Mucosa of rectum (tissue), 2 donors: ENCODE measurements around the gene CAMTA1.
"Not testable (repeated sequence)": the region's sequence is repeated elsewhere in the genome, so short reads cannot be mapped to it uniquely, and the experiment has no call there.

ENCODE experiments used
- H3K27ac ChIP-seq, 2 donors: one replicate each; pipeline ENCODE4 v1.7.0; 2013; ENCODE audit warnings: inconsistent platforms in 2 of 2, low read depth in 2 of 2, low read length in 2 of 2
- H3K27me3 ChIP-seq, 2 donors: one replicate each; pipeline ENCODE4 v1.7.0; 2013; ENCODE audit warnings: low read length in 2 of 2; ENCODE audit not compliant: control insufficient read depth in 2 of 2, insufficient read depth in 2 of 2
- H3K36me3 ChIP-seq, 2 donors: one replicate each; pipeline ENCODE4 v1.7.0; 2013; ENCODE audit warnings: low read length in 2 of 2; ENCODE audit not compliant: control insufficient read depth in 2 of 2, insufficient read depth in 2 of 2
- H3K4me1 ChIP-seq, 2 donors: one replicate each; pipeline ENCODE4 v1.7.0; 2013; ENCODE audit warnings: low read length in 2 of 2, mild to moderate bottlenecking in 1 of 2; ENCODE audit not compliant: control insufficient read depth in 2 of 2, insufficient read depth in 2 of 2
- H3K4me3 ChIP-seq, 2 donors: one replicate each; pipeline ENCODE4 v1.7.0; 2013; ENCODE audit warnings: low read length in 2 of 2
- H3K9ac ChIP-seq, 2 donors: one replicate each; pipeline ENCODE4 v1.7.0; 2013; ENCODE audit warnings: low read length in 2 of 2, low read depth in 1 of 2, mild to moderate bottlenecking in 1 of 2
- H3K9me3 ChIP-seq, 2 donors: one replicate each; pipeline ENCODE4 v1.7.0; 2013; ENCODE audit warnings: low read length in 2 of 2; ENCODE audit not compliant: control insufficient read depth in 2 of 2
- donor health status: healthy.
- donor health status: Normal muscosa, but diverticular disease.

The CAMTA1 gene, protein sequence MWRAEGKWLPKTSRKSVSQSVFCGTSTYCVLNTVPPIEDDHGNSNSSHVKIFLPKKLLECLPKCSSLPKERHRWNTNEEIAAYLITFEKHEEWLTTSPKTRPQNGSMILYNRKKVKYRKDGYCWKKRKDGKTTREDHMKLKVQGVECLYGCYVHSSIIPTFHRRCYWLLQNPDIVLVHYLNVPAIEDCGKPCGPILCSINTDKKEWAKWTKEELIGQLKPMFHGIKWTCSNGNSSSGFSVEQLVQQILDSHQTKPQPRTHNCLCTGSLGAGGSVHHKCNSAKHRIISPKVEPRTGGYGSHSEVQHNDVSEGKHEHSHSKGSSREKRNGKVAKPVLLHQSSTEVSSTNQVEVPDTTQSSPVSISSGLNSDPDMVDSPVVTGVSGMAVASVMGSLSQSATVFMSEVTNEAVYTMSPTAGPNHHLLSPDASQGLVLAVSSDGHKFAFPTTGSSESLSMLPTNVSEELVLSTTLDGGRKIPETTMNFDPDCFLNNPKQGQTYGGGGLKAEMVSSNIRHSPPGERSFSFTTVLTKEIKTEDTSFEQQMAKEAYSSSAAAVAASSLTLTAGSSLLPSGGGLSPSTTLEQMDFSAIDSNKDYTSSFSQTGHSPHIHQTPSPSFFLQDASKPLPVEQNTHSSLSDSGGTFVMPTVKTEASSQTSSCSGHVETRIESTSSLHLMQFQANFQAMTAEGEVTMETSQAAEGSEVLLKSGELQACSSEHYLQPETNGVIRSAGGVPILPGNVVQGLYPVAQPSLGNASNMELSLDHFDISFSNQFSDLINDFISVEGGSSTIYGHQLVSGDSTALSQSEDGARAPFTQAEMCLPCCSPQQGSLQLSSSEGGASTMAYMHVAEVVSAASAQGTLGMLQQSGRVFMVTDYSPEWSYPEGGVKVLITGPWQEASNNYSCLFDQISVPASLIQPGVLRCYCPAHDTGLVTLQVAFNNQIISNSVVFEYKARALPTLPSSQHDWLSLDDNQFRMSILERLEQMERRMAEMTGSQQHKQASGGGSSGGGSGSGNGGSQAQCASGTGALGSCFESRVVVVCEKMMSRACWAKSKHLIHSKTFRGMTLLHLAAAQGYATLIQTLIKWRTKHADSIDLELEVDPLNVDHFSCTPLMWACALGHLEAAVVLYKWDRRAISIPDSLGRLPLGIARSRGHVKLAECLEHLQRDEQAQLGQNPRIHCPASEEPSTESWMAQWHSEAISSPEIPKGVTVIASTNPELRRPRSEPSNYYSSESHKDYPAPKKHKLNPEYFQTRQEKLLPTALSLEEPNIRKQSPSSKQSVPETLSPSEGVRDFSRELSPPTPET (N-terminal part only)

GRCh38 chr1:6785318-6785727, at the start of gene CAMTA1:
Gene CAMTA1, plus strand, starts transcription at chr1:6785454. Its CDS starts 77 bp downstream, at chr1:6785531.
- Histone ChIP-seq H3K36me3 (no peaks in the 10 kb centered on the region), H3K4me3 (peak within 1 kb of the TSS; percentile 75 to 85), H3K27me3 (no peaks in the 10 kb centered on the region), H3K27ac (peak within 1 kb of the TSS; percentile 98), H3K9me3 (no peaks in the 10 kb centered on the region), H3K4me1 (peaks cover 8 to 16% of the 10 kb centered on the region in 2 donors), H3K9ac (peak within 1 kb of the TSS; percentile 87 to 98)

GRCh38 chr1:6738987-6739676, 46.1 kb upstream of the CAMTA1 start:
- no peaks in the 10 kb centered on the region for H3K9me3 ChIP-seq
- no peak overlapping the region for H3K27ac ChIP-seq
- no peak overlapping the region for H3K9ac ChIP-seq
- no peaks in the 10 kb centered on the region for H3K36me3 ChIP-seq
- no peak overlapping the region for H3K4me3 ChIP-seq
- H3K4me1 ChIP-seq, result peaks cover 5 to 6% of the 10 kb centered on the region in 2 donors
- no peaks in the 10 kb centered on the region for H3K27me3 ChIP-seq

DNA sequence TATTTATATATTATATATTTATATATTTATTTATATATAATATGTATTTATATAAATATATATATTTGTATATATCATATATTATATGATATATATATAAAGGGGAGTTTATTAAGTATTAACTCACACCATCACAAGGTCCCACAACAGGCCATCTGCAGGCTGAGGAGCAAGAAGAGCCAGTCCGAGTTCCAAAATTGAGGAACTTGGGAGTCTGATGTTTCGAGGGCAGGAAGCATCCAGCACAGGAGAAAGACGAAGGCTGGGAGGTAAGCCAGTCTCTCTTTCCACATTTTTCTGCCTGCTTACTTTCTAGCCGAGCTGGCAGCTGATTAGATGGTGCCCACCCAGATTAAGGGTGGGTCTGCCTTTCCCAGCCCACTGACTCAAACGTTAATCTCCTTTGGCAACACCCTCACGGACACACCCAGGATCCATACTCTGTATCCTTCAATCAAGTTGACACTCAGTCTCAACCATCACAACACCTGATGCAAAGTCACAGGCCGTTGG, 42.5 kb upstream of the CAMTA1 start:
- not testable (repeated sequence) for H3K36me3 ChIP-seq, H3K4me1 ChIP-seq, H3K27me3 ChIP-seq, H3K9ac ChIP-seq, H3K9me3 ChIP-seq, H3K4me3 ChIP-seq, H3K27ac ChIP-seq

- Histone ChIP-seq H3K27ac (peak overlapping the region; percentile 58 to 68), H3K4me3 (no peak overlapping the region), H3K27me3 (no peaks in the 10 kb centered on the region), H3K9me3 (no peaks in the 10 kb centered on the region), H3K36me3 (no peaks in the 10 kb centered on the region), H3K9ac (peak overlapping the region in 1 of 2 donors; percentile 47), H3K4me1 (peaks cover 5 to 6% of the 10 kb centered on the region in 2 donors)
Observed at GRCh38 chr1:6743189-6744101, 41.8 kb upstream of the CAMTA1 start.

- Histone ChIP-seq H3K9me3 (no peaks in the 10 kb centered on the region), H3K4me1 (peaks cover 5 to 6% of the 10 kb centered on the region in 2 donors), H3K27me3 (no peaks in the 10 kb centered on the region), H3K36me3 (no peaks in the 10 kb centered on the region), H3K9ac (no peak overlapping the region), H3K27ac (no peak overlapping the region), H3K4me3 (no peak overlapping the region)
Observed at GRCh38 chr1:6745073-6745472, 40.2 kb upstream of the CAMTA1 start.

- Histone ChIP-seq H3K27ac (no peak overlapping the region), H3K36me3 (no peaks in the 10 kb centered on the region), H3K9ac (no peak overlapping the region), H3K9me3 (no peaks in the 10 kb centered on the region), H3K4me1 (peaks cover 5 to 6% of the 10 kb centered on the region in 2 donors), H3K4me3 (no peak overlapping the region), H3K27me3 (no peaks in the 10 kb centered on the region)
Observed at GRCh38 chr1:6747674-6748073, 37.6 kb upstream of the CAMTA1 start.

DNA sequence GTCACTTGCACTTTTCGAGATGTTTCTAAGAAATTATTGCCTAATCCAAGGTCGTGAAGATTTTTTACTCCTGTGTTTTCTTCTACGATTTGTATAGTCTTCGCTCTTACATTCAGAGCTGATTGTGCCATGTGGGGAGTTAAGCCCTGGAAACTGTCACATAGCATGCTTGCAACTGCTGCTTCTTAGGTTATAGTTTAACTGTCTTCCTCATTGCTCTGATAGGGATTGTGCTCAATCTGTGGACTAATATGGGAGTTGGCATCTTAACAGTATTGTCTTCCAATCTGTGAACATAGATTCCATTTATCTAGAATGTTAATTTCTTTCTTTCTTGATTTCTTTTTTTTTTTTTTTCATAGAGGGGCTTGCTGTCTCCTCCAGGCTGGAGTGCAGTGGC, 34.8 kb upstream of the CAMTA1 start:
- no peaks in the 10 kb centered on the region for H3K9me3 ChIP-seq
- H3K9ac ChIP-seq, result no peak overlapping the region
- H3K4me3 ChIP-seq, result no peak overlapping the region
- H3K4me1 ChIP-seq, result no peaks in the 10 kb centered on the region
- H3K27me3 ChIP-seq, result no peaks in the 10 kb centered on the region
- H3K36me3 ChIP-seq, result no peaks in the 10 kb centered on the region
- H3K27ac ChIP-seq, result peak overlapping the region in 1 of 2 donors; percentile 32

- Histone ChIP-seq H3K9me3 (no peaks in the 10 kb centered on the region), H3K36me3 (no peaks in the 10 kb centered on the region), H3K4me1 (peaks cover 0 to 3% of the 10 kb centered on the region in 2 donors), H3K27ac (no peak overlapping the region), H3K9ac (no peak overlapping the region), H3K27me3 (no peaks in the 10 kb centered on the region), H3K4me3 (no peak overlapping the region)
Observed at GRCh38 chr1:6753320-6754140, 31.7 kb upstream of the CAMTA1 start.
